ENCODE results near the gene SBF2.
"Not testable (repeated sequence)": the region's sequence is repeated elsewhere in the genome, so short reads cannot be mapped to it uniquely, and the experiment has no call there.

SBF2 gene

GRCh38 chr11:10130875-10131274 is 163.1 kb downstream of the SBF2 start:
- Histone ChIP-seq H4K20me1 (ENCODE audit: control insufficient read depth, insufficient read depth, low read depth, low read length) (no peaks in the 10 kb centered on the region), H3K9me3 (ENCODE audit: control insufficient read depth, insufficient read depth, low read length) (peaks cover 6% of the 10 kb centered on the region; the same call in 1 of the 2 replicates), H3K9me2 (replicated peaks; ENCODE audit: control insufficient read depth, low read length) (no peaks in the 10 kb centered on the region), H3K4me3 (ENCODE audit: low read length) (no peak overlapping the region), H3K27me3 (ENCODE audit: control insufficient read depth, low read length) (no peaks in the 10 kb centered on the region), H3K4me1 (ENCODE audit: control insufficient read depth, low read length) (no peaks in the 10 kb centered on the region), H3K27ac (ENCODE audit: low read depth, low read length) (no peak overlapping the region), H3K36me3 (ENCODE audit: control insufficient read depth, low read length) (no peaks in the 10 kb centered on the region), H3K4me2 (ENCODE audit: low read length) (no peak overlapping the region), H3K79me2 (ENCODE audit: control insufficient read depth, low read length) (no peaks in the 10 kb centered on the region), H3F3A (ENCODE audit: control insufficient read depth, insufficient read depth) (no peaks in the 10 kb centered on the region)
- TF ChIP-seq EZH2phosphoT487 (IDR thresholded peaks at IDR 0.05; ENCODE audit: borderline replicate concordance, low read length) = no peak
- TF ChIP-seq, protein P1, sequence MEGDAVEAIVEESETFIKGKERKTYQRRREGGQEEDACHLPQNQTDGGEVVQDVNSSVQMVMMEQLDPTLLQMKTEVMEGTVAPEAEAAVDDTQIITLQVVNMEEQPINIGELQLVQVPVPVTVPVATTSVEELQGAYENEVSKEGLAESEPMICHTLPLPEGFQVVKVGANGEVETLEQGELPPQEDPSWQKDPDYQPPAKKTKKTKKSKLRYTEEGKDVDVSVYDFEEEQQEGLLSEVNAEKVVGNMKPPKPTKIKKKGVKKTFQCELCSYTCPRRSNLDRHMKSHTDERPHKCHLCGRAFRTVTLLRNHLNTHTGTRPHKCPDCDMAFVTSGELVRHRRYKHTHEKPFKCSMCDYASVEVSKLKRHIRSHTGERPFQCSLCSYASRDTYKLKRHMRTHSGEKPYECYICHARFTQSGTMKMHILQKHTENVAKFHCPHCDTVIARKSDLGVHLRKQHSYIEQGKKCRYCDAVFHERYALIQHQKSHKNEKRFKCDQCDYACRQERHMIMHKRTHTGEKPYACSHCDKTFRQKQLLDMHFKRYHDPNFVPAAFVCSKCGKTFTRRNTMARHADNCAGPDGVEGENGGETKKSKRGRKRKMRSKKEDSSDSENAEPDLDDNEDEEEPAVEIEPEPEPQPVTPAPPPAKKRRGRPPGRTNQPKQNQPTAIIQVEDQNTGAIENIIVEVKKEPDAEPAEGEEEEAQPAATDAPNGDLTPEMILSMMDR (IDR thresholded peaks at IDR 0.05; ENCODE audit: low read depth, low read length, poor library complexity, severe bottlenecking) = no peak

DNA sequence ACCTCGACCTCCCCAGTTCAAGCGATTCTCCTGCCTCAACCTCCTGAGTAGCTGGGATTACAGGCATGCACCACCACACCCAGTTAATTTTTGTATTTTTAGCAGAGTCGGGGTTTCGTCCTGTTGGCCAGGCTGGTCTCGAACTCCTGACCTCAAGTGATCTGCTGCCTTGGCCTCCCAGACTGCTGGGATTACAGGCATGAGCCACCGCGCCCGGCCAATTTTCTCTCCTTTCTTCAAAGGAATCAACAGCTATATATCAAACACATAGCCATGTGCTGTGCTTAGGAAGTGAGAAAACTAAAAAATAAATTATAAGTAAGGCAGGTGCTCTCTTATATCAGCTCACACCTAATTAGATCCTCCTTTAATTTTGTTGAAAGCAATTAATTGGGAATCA is 164.8 kb downstream of the SBF2 start:
- not testable (repeated sequence) for H3K4me1 ChIP-seq (ENCODE audit: control insufficient read depth, low read length); H3K4me2 ChIP-seq (ENCODE audit: low read length); H3K9me2 ChIP-seq (replicated peaks; ENCODE audit: control insufficient read depth, low read length); H3K9me3 ChIP-seq (ENCODE audit: control insufficient read depth, insufficient read depth, low read length); H3K27me3 ChIP-seq (ENCODE audit: control insufficient read depth, low read length); H3F3A ChIP-seq (ENCODE audit: control insufficient read depth, insufficient read depth); H3K79me2 ChIP-seq (ENCODE audit: control insufficient read depth, low read length); H3K27ac ChIP-seq (ENCODE audit: low read depth, low read length); H3K4me3 ChIP-seq (ENCODE audit: low read length); H4K20me1 ChIP-seq (ENCODE audit: control insufficient read depth, insufficient read depth, low read depth, low read length); H3K36me3 ChIP-seq (ENCODE audit: control insufficient read depth, low read length)

GRCh38 chr11:10125522-10126133 is 168.4 kb downstream of the SBF2 start:
- no peaks in the 10 kb centered on the region for H3K4me1 ChIP-seq (ENCODE audit: control insufficient read depth, low read length)
- H3K79me2 ChIP-seq (ENCODE audit: control insufficient read depth, low read length) = no peaks in the 10 kb centered on the region
- H3F3A ChIP-seq (ENCODE audit: control insufficient read depth, insufficient read depth) = no peaks in the 10 kb centered on the region
- no peak overlapping the region for H3K4me3 ChIP-seq (ENCODE audit: low read length)
- H3K27me3 ChIP-seq (ENCODE audit: control insufficient read depth, low read length) = no peaks in the 10 kb centered on the region
- H3K9me3 ChIP-seq (ENCODE audit: control insufficient read depth, insufficient read depth, low read length) = no peaks in the 10 kb centered on the region
- no peaks in the 10 kb centered on the region for H3K9me2 ChIP-seq (replicated peaks; ENCODE audit: control insufficient read depth, low read length)
- H3K36me3 ChIP-seq (ENCODE audit: control insufficient read depth, low read length) = no peaks in the 10 kb centered on the region
- TF ChIP-seq EZH2phosphoT487 (IDR thresholded peaks at IDR 0.05; ENCODE audit: borderline replicate concordance, low read length) = no peak
- TF ChIP-seq, protein P1 (IDR thresholded peaks at IDR 0.05; ENCODE audit: low read depth, low read length, poor library complexity, severe bottlenecking) = no peak
- no peak overlapping the region for H3K27ac ChIP-seq (ENCODE audit: low read depth, low read length)
- H3K4me2 ChIP-seq (ENCODE audit: low read length) = no peak overlapping the region
- no peaks in the 10 kb centered on the region for H4K20me1 ChIP-seq (ENCODE audit: control insufficient read depth, insufficient read depth, low read depth, low read length)

DNA sequence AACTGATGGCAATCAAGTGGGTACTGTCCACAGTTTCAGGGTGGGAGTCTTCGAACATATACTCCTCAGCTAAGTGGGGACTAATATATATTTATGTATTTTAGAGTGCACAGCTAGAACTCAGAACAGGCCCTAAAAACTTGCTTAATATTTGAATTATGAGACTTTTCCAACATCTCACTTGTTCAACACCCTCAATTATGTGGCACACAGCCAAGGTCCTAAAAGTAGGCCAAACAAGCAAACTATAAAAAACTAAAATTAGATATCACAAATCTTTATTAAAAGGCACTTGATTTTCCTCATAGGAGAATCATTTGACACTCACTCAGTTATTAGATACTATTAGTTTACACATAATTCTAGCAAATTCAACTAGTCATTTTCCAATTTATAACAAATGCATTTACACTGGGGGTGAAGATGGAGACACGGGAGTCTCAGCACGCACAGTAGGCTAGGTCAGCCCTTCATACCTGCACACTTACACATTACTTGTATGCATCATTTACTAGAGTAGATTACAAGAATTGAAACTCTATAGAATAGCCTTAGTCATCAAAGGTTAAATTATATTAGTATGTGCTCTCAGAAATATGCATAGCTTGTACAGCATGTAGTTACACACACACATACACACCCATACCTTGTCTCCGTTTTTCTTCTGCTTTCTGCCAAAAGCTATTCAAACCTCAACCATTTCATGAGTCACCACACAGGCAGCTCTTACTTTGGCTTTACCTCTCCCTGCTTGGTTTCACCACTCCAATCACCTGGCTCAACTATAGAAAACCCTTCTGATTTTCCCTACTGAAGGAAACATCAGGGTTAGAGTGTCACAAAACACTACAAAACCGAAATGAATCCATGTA is 171.5 kb downstream of the SBF2 start:
- H3F3A ChIP-seq (ENCODE audit: control insufficient read depth, insufficient read depth) = no peaks in the 10 kb centered on the region
- TF ChIP-seq, protein P1 (IDR thresholded peaks at IDR 0.05; ENCODE audit: low read depth, low read length, poor library complexity, severe bottlenecking) = no peak
- TF ChIP-seq EZH2phosphoT487 (IDR thresholded peaks at IDR 0.05; ENCODE audit: borderline replicate concordance, low read length) = no peak
- no peak overlapping the region for H3K4me2 ChIP-seq (ENCODE audit: low read length)
- no peaks in the 10 kb centered on the region for H3K36me3 ChIP-seq (ENCODE audit: control insufficient read depth, low read length)
- no peak overlapping the region for H3K27ac ChIP-seq (ENCODE audit: low read depth, low read length)
- no peaks in the 10 kb centered on the region for H4K20me1 ChIP-seq (ENCODE audit: control insufficient read depth, insufficient read depth, low read depth, low read length)
- H3K27me3 ChIP-seq (ENCODE audit: control insufficient read depth, low read length) = no peaks in the 10 kb centered on the region
- no peak overlapping the region for H3K4me3 ChIP-seq (ENCODE audit: low read length)
- H3K4me1 ChIP-seq (ENCODE audit: control insufficient read depth, low read length) = peaks cover 8% of the 10 kb centered on the region; the same call in 1 of the 2 replicates
- no peaks in the 10 kb centered on the region for H3K79me2 ChIP-seq (ENCODE audit: control insufficient read depth, low read length)
- no peaks in the 10 kb centered on the region for H3K9me2 ChIP-seq (replicated peaks; ENCODE audit: control insufficient read depth, low read length)
- no peaks in the 10 kb centered on the region for H3K9me3 ChIP-seq (ENCODE audit: control insufficient read depth, insufficient read depth, low read length)
